ENCODE results near the gene F2R.

The F2R gene

DNA sequence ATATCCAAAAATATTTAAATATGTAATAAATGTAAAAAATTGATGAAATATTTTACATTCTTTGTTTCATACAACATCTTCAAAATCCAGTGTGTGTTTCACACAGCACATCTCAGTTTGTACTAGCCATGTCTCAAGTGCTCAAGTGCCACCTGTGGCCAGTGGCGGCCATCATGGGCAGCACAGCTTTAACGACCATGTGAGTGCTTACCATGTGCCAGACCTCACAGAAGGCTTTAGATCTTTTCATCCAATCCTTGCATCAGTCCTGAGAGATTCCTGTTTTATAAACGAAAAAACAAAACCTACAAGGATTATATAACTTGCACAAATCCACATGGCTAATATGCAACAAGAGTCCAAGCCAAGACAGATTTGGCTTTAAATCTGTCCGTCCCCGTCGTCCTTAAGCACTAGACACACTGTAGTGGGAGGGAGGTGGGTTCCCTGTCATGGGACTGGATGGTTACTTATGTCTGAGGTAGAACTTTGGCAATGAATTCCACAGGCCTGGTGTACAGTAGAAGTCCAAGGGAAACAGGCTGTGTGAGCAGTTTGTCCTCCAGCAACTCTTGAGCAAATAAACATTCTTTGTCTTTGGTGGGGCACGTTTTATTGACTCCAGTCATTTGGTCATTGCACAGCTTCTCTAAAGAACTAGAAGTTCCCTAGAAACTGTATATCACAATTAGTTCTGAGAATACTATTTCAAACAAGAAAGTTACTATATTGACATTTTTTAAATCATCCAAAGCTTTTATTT lies 25.0 kb upstream of the F2R start:
- no peak for DNase-seq

DNA sequence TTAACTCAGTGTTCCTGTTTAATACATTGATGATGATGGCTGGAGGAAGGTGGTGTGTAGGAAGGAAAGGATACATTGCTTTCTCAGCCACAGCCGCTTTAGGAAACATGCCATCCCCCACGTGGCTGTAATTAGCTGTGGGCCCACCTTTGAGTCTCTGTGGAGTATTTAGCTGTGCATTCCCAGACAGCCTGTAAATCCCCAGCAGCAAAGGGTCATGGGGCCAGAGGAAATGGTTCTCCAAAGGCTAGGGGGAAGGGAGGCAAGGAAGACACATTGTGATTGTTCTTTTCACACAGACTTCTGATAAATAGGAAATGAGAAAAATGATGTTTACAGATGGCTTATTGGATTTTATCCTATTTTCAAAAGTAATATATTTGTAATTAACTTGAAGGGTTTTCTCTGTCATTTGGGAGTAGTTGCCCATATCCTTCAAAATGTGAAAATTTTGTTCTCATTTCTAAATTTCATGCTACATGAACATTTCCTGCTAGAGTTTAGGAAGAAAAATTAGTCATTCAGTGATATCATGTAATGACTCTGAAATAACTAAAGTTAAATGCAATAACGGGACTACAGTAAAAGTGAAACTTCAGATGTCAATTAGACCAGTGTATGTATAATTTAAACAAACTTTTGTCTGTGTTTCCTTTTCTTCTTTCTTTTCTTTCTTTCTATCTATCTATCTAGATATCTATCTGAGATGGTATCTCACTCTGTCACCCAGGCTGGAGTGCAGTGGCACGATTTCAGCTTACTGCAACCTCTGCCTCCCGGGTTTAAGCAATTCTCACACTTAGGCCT lies 24.3 kb upstream of the F2R start:
- DNase-seq = no peak

DNA sequence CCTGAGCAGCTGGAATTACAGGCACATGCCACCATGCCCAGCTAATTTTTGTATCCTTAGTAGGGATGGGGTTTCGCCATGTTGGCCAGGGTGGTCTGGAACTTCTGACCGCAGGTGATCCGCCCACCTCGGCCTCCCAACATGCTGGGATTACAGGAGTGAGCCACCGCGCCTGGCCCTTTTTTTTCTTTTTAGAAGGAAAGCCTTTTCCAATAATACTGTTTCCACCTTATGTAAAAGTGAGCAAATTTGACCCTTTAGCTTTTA lies 23.7 kb upstream of the F2R start:
- no peak for DNase-seq

DNA sequence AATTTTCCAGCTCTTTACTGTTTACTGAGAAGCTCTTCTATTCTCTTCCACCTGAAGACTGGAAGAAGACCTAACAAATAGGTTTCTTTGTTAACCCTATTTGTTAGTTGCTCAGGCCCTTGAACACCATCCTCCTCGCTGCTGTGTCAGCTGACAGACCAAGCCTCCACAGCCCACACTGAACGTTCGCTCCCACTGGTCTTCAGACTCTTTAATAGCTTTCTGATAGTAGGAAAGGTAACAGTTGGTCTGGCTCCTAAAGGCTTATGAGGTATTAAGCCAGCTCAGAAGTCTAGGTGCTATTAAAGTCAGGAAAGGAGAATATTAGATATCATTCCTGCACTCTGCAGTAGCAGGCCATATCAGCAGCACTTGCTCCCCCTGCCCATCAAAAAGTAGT lies 23.3 kb upstream of the F2R start:
- no peak for DNase-seq

DNA sequence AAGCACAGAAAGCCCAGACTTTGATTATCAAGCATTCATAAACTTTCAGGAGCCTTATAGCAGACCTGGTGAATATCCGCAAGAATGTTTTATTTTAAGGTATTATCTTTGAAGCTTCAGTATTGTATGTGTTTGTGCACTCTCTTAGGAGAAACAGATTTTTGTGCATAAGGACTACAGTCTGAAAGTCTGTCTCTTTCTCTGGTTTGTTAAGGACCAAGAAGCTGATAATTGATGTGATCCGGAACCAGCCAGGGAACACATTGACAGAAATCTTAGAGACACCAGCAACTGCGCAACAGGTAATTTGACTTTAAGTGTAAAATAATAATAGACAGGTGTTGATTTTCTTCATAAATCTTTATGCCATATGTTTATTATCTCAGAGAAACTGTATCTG lies 22.8 kb upstream of the F2R start:
- DNase-seq = no peak

DNA sequence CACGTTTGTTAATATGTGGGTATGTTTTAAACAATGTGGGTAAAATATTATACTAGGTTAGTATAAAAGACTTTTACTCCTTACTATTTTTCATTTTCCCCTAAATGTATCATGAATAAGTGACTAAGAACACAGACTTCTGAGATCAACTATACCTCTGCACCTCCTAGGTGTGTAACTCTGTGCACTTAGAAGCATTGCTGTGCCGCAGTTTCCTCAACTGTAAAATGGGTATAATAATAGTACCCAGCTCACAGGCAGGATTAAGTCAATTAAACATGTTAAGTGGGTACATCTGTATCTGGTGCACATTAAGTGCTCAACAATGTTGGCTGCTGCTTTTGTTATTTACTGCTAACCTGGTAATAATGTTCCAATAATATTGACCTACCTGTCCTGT lies 21.6 kb upstream of the F2R start:
- no peak for DNase-seq

DNA sequence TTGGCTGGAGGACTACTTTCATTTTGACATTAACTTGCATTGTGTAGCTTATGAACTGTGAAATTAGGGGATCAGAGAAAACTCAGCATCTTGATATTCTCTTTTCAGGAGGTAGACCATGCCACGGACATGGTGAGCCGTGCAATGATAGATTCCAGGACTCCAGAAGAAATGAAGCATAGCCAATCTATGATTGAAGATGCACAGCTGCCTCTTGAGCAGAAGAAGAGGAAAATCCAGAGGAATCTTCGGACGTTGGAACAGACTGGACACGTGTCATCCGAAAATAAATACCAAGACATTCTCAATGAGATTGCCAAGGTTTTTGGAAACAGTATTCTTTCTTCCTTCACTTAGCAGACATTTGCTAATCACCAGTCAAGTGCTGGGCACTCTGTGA lies 20.6 kb upstream of the F2R start:
- DNase-seq = no peak

DNA sequence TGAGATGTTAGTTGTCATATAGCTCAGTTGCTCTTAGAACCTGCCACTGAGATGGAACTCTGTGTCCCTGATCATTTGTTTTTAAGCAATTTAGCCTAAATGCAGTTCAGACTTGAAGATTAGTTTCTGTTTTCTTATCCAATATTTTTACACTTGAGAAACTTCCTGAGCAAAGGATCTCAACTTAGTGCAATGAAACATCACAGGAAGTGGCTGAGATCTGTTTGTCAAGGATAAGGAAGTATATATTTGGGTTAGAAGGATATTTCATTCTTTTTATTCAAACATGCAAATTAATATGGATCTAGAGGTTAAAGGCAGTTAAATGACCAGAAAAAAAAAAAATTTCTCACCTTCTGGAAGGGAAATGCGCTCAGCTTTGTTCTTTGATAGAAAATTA lies 19.7 kb upstream of the F2R start:
- DNase-seq = no peak

DNA sequence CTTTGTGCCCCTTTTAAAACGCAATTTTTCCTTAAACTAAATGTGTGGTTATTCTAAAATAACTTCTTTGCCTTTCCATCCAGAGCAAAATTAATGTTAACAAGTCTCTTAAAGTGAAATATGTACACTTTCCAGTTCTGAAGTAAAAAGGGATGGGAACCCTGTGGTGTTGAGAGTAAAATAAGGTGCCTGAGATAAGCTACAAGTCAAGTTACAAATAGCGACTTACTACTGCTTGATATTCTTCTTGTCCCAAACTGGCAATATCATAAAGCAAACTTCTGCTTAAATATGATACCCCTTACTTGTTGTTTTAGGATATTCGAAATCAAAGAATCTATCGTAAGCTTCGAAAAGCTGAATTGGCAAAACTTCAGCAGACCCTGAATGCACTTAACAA lies 18.3 kb upstream of the F2R start:
- DNase-seq = no peak

DNA sequence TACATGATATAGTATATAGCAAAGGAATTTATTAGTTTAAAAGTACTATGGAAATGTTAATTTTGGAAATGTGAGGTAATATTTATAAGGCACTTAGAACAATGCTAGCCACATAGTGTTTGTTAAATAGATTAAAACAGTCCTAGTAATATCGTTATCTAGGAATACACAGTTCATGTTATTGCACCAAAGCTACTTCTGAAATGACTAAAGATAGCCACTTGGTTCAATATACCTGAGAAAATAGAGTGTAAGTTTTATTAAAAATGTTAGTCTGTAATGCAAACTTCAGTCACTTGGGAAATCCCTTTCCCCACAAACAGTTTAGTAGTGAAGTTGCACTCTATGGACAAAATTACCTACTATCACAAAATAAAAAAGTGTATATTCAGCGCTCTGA lies 15.4 kb upstream of the F2R start:
- DNase-seq = no peak

DNA sequence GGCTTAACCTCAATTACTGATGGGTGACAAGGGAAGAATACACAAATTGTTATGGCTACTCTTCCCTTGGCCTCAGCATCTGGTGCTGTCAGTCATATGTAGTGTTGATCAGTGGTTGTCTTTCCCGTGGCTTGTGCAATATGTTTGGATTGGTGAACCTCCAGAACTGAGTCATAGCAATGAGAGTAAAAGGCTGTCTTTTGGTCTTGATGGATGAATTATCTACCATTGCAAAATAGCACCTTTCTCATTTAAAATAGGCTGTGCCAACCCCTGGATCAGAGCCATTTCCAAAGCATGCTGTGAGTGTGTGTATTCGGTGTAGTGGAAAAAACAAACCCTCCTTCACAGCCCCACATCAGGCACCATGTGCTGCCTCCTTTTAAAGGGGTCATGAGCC lies 14.6 kb upstream of the F2R start:
- no peak for DNase-seq

DNA sequence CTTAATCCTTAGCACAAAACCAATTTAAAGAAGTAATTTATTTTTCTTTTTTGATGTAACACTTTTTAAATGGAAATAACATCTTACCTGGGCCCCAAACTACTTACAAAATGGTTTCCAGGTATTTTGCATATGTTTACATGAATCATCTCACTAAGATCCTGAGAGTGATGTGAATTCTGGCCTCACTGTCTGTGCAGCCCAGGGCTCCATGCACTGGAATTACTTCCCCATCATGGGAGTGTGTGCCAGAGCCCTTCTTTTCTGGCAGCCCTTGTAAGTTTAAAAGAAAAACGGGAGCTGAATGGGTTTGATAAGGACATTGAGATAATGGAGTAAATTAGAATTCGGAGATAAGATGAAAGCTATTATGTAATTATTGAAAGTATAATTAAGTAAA lies 12.2 kb upstream of the F2R start:
- DNase-seq = no peak

DNA sequence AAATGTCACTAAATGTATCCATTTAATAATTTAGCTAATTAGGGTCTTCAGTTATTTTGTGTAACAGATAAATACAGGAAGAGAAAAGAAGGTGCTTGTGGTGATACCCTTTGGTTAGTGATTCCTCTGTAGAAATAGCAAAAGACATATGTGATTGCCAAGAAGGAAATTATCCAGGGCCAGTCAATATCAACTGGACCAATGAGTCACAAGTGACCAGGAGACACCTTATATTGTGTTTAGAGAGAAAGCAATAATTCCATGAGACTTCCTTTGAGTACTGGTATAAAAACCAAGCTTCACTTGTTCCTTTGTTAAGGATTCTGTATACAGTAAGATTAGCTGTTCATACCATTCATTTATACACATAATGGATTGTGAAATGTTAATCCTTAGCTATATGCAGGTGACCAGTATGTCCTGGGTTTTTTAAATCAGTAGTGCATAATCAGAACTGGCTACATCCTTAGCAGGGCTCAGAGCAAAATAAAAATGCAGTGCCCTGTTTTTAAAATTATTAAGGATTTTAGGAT lies 11.7 kb upstream of the F2R start:
- DNase-seq = no peak

DNA sequence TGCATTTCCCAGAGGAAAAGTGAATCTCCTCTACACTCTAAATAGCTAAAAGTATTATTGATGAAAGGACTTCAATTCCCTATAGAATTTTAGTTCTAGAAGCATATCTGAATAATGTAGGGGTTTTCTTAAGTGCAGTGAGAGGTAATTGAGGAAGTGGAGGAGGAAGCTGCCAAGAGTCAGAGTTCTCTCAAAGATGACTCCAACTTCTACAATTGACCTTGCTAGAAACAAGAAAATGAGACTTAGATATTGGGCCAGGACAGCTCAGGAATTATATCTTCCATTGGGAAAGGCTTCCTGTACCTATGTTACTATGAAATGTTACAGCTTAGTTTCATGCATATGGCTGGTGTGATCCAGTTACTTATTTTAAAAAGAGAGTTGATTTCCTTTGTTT lies 10.4 kb upstream of the F2R start:
- DNase-seq = no peak

DNA sequence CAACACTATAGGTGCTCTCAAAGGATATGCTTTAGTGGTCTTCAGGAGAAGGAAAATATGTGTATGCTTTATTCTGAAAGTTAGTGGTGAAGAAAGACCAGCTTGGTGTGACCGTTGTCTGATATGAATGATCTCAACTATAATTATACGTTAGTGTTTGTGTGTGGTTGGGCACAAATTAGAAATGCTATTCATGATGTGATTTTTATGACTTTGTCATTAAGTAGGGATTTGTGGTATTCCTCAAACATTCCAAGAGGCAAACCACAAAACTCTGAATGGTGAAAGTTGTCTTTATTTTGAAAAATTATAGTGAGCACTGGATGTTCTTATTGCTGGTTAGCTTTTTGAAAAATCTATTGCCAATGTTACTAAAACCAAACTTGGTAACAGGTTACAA lies 6.2 kb upstream of the F2R start:
- no peak for DNase-seq

DNA sequence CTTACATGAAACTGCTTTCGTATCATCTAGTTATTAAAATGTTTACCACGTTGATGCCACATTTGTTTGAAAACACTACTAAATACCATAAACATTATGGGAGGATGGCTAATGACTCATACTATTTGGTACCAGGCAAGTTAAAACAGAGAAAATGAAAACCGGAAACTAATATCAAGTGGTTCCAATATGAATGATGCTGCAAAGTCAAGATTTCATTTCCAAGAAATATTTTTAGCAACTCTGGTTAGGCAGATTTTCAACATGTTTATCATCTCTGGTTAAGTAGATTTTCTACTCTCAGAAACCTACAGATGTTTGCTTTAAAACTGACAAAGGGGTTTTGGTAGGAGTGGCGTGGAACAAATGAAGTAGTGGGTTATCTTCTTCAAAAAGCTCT lies 4.9 kb upstream of the F2R start:
- no peak for DNase-seq

DNA sequence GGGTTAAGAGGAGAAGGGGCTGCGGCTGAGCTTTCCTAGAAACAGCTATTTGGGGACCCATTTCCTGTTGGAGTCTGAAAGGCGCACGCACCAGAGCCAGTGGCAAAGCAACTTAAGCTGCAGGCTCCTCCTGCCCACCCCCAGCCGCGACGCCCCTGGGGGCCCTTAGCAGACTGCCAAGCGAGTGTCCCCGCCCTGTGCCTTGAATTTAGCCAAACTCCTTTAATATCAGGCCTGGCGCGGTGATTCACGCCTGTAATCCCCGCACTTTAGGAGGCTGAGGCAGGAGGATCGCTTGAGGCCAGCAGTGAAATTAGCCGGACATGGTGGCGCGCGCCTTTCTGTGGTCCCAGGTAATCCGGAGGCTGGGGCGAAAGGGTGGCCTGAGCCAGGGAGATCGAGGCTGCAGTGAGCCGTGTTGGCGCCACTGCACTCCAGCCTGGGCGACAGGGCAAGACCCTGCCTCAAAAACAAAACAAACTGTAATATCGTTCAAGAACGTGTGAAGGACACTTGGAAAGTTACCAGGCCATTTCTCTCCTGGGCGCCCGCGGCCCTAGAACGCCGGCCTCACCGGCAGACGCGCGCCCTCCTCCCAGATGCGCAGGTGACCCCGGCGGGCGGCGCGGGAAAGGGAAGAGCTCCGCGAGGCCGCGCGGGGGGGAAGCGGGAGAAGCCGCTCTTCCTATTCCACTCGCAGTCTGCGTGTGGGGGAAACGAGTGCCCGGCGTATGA lies 1.0 kb upstream of the F2R start:
- DNase-seq = no peak

DNA sequence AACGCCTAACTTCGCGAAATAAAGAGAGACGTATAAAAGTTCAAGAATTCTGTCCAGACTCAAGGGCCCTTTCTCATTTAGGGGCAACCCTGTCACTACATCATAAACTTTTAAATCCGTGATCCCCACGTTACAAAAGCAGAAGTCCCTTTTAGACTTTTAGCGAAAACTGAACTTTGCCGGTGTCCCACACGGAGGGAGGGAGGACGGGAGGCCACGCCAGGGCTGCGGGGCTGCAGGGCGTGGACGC lies 515 bp upstream of the F2R start:
- no peak for DNase-seq

DNA sequence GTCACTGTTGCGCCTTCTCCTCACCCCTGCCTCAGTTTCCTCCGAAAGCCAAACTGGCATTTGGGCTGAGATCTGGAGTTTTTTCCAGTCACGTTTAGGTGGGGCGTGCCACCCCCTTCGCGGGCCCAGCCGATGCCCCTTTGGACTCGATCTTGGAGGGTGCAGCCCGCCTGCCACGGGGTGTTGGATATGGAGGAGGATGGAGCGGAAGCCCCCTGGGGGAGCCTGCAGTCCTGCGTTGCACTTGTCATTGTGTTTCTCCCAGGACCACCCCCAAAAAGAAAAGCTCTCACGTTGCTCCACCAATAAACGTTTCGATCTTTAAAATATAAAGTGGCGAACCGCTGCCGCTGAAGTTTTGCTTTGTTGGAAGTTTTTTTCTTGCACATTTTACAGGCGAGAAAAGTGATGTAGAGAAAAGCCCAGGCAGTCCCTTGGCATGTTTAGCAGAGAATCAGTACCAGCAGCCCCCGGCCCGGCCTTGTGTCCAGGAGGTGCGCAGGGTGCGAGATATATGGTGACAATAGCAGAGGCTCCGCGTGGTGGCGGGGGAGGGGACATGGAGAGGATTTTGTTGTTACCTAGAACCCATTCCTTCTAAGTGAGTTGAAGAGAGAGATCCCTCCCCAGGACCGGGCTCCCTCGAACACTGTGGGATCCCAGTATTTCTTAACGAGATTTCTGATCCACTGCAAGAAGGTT lies 681 bp downstream of the F2R start:
- no peak for DNase-seq

DNA sequence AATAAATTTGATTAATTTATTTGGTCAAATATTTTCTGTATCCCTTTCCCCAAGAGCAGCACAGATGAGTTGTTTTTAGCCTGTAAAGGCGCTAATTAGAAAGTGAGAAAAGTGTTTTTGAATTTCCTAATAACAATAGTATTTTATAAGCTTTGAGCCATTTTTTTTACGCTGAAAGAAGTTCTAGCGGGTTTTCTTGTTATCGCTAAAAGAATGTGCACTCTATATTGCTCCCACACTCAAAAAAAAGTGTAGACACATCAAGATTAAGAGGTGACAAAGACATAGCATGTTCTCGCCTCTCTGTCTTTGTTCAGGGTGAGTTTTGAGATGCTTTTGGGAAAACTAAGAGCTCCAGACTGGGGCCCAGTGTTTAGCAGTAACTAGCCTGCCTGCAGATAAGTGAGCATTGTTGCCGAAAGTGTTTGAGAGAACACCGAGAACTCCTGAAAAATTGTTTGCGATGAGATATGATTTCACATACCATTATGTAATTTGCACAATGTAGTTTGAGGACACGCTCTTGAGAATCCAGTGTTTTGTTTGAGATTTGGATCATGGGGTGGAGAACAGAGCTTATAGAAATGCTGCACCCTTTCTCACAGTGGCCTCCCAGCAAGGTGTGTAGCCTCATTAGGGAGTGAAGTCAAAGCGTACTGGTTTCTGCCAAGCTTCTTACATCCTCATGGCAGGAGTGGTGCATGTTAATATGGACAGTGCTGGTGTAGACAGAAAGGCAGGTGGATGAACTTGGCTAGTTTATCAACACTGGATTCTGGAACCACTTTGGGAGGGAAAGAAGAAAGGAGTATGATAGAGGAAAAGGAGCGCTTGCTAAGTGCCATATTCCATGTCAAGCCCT lies 1.5 kb downstream of the F2R start:
- no peak for DNase-seq

DNA sequence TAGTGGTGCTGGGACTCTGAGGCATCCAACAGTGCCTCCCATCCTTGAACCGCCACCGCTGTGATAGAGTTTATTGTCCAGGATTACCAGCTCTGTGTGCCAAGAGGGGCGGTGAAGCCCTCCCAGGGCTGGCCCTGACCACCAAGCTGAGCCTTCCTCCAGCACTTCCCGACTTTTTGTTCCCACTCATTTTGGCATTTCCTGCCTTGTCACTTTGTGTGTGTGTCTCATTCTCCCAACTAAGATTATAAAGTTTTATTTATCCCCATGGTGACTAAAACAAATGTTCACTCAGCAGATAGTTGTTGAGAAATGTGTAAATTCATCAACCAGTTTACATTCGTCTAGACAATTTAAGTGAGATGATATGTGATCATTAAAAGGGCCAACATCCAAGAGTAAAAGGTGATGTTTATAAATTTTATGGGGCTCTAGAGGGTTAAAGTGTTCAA lies 2.5 kb downstream of the F2R start:
- DNase-seq = no peak

DNA sequence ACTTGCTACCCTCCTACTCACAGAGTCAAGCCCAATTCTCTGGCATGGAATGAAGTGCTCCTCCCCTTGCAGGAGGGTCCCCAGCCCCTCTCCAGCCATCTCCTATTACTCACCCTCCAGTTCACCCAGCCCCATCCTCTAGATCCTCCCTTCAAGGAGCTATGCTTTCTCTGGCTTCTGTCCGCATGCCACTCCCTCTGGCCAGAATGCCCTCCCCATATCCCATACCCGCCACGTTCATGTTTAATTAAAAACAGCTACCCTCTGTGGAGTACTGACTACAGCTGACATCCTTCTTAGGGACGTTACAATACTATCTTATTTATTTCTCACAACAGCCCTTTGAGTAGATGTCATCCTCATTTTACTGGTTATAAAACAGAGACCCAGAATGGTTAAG lies 3.0 kb downstream of the F2R start:
- no peak for DNase-seq

All from CD4-positive, alpha-beta T cell treated with Interleukin-10 for 1 hour (primary cell).